Activated naive CD8-positive, alpha-beta T cell treated with anti-CD3 and anti-CD28 coated beads for 36 hours (primary cell): ENCODE results near the gene CHCHD5. TPM values are rescaled to one million over a fixed set of nuclear protein-coding genes. Genes with fewer than 3 reads are reported as not detected.
"Not testable (repeated sequence)": the region's sequence is repeated elsewhere in the genome, so short reads cannot be mapped to it uniquely, and the experiment has no call there.

ENCODE experiments used
- DNase-seq: peaks from one replicate; pipeline ENCODE4 v3.0.0; 2021
- H3K27ac Mint-ChIP-seq: one replicate; pipeline ENCODE4 v1.8.0; 2022; ENCODE audit warnings: mild to moderate bottlenecking, moderate library complexity, mixed read lengths
- H3K27me3 Mint-ChIP-seq: one replicate; pipeline ENCODE4 v1.8.0; 2022; ENCODE audit warnings: mild to moderate bottlenecking, mixed read lengths
- H3K36me3 Mint-ChIP-seq: one replicate; pipeline ENCODE4 v1.8.0; 2021; ENCODE audit warnings: mild to moderate bottlenecking, mixed read lengths
- H3K4me1 Mint-ChIP-seq: one replicate; pipeline ENCODE4 v1.8.0; 2021; ENCODE audit warnings: mixed read lengths
- H3K4me3 Mint-ChIP-seq: one replicate; pipeline ENCODE4 v1.8.0; 2022; ENCODE audit warnings: mild to moderate bottlenecking, moderate library complexity, mixed read lengths
- H3K9me3 Mint-ChIP-seq: one replicate; pipeline ENCODE4 v1.8.0; 2022; ENCODE audit warnings: mixed read lengths
- total RNA-seq, 2 experiments: library from RNA; stranded (reverse); gene quantifications; one replicate each; pipeline ENCODE4 v1.2.3, GENCODE V29; 2021

CHCHD5 gene
- total RNA-seq, 2 experiments from 2014 or later, result 34.9 to 40.5 TPM

GRCh38 chr2:112604952-112605351, 20.5 kb downstream of the CHCHD5 start:
- H3K9me3 Mint-ChIP-seq, result no peaks in the 10 kb centered on the region
- H3K4me3 Mint-ChIP-seq, result no peak overlapping the region
- H3K4me1 Mint-ChIP-seq, result peaks cover 3% of the 10 kb centered on the region
- no peaks in the 10 kb centered on the region for H3K27me3 Mint-ChIP-seq
- no peak overlapping the region for H3K27ac Mint-ChIP-seq
- H3K36me3 Mint-ChIP-seq, result no peaks in the 10 kb centered on the region
- no peak for DNase-seq

GRCh38 chr2:112605926-112606325, 21.5 kb downstream of the CHCHD5 start:
- Mint-ChIP-seq H3K27ac (no peak overlapping the region), H3K36me3 (no peaks in the 10 kb centered on the region)

GRCh38 chr2:112606547-112606946, 22.1 kb downstream of the CHCHD5 start:
- no peaks in the 10 kb centered on the region for H3K9me3 Mint-ChIP-seq
- no peaks in the 10 kb centered on the region for H3K4me1 Mint-ChIP-seq
- no peaks in the 10 kb centered on the region for H3K36me3 Mint-ChIP-seq

More at GRCh38 chr2:112605926-112606325, 21.5 kb downstream of the CHCHD5 start:
- Mint-ChIP-seq H3K27me3 (no peaks in the 10 kb centered on the region), H3K9me3 (no peaks in the 10 kb centered on the region), H3K4me1 (no peaks in the 10 kb centered on the region), H3K4me3 (no peak overlapping the region)
- DNase-seq, result no peak

GRCh38 chr2:112607680-112608438, 23.4 kb downstream of the CHCHD5 start:
- Mint-ChIP-seq H3K4me3 (no peak overlapping the region), H3K4me1 (no peaks in the 10 kb centered on the region), H3K27ac (no peak overlapping the region), H3K9me3 (no peaks in the 10 kb centered on the region), H3K36me3 (no peaks in the 10 kb centered on the region), H3K27me3 (no peaks in the 10 kb centered on the region)
- no peak for DNase-seq

More at GRCh38 chr2:112606547-112606946, 22.1 kb downstream of the CHCHD5 start:
- no peak overlapping the region for H3K27ac Mint-ChIP-seq
- no peaks in the 10 kb centered on the region for H3K27me3 Mint-ChIP-seq
- H3K4me3 Mint-ChIP-seq, result no peak overlapping the region
- no peak for DNase-seq

- H3K4me3 Mint-ChIP-seq, H3K4me1 Mint-ChIP-seq, H3K36me3 Mint-ChIP-seq, H3K9me3 Mint-ChIP-seq, H3K27me3 Mint-ChIP-seq, H3K27ac Mint-ChIP-seq, DNase-seq: not testable (repeated sequence)
Measured at GRCh38 chr2:112609320-112609719, 24.9 kb downstream of the CHCHD5 start.

GRCh38 chr2:112612283-112612682, 27.9 kb downstream of the CHCHD5 start:
- H3K4me1 Mint-ChIP-seq, H3K27ac Mint-ChIP-seq, H3K27me3 Mint-ChIP-seq, H3K9me3 Mint-ChIP-seq, DNase-seq, H3K4me3 Mint-ChIP-seq, H3K36me3 Mint-ChIP-seq: not testable (repeated sequence)

- H3K27me3 Mint-ChIP-seq, result no peaks in the 10 kb centered on the region
- DNase-seq, result no peak
- no peak overlapping the region for H3K4me3 Mint-ChIP-seq
- H3K36me3 Mint-ChIP-seq, result no peaks in the 10 kb centered on the region
- no peaks in the 10 kb centered on the region for H3K4me1 Mint-ChIP-seq
- H3K27ac Mint-ChIP-seq, result no peak overlapping the region
- no peaks in the 10 kb centered on the region for H3K9me3 Mint-ChIP-seq
Measured at GRCh38 chr2:112614201-112614840, 29.9 kb downstream of the CHCHD5 start.

- Mint-ChIP-seq H3K27ac (no peak overlapping the region), H3K4me1 (no peaks in the 10 kb centered on the region), H3K27me3 (no peaks in the 10 kb centered on the region), H3K4me3 (no peak overlapping the region), H3K36me3 (no peaks in the 10 kb centered on the region), H3K9me3 (no peaks in the 10 kb centered on the region)
- DNase-seq, result no peak
Measured at GRCh38 chr2:112615051-112615450, 30.6 kb downstream of the CHCHD5 start.

- DNase-seq, H3K27ac Mint-ChIP-seq, H3K4me3 Mint-ChIP-seq, H3K9me3 Mint-ChIP-seq, H3K36me3 Mint-ChIP-seq, H3K27me3 Mint-ChIP-seq, H3K4me1 Mint-ChIP-seq: not testable (repeated sequence)
Measured at GRCh38 chr2:112615798-112616197, 31.4 kb downstream of the CHCHD5 start.

GRCh38 chr2:112618383-112618782, 34.0 kb downstream of the CHCHD5 start:
- no peak for DNase-seq
- H3K27me3 Mint-ChIP-seq, result no peaks in the 10 kb centered on the region
- H3K36me3 Mint-ChIP-seq, result no peaks in the 10 kb centered on the region
- H3K4me3 Mint-ChIP-seq, result no peak overlapping the region
- no peak overlapping the region for H3K27ac Mint-ChIP-seq
- H3K4me1 Mint-ChIP-seq, result no peaks in the 10 kb centered on the region
- H3K9me3 Mint-ChIP-seq, result no peaks in the 10 kb centered on the region

- Mint-ChIP-seq H3K27ac (no peak overlapping the region), H3K27me3 (no peaks in the 10 kb centered on the region), H3K36me3 (no peaks in the 10 kb centered on the region), H3K4me3 (no peak overlapping the region), H3K9me3 (no peaks in the 10 kb centered on the region), H3K4me1 (peaks cover 17% of the 10 kb centered on the region)
- DNase-seq, result no peak
Measured at GRCh38 chr2:112621790-112622527, 37.5 kb downstream of the CHCHD5 start.

- Mint-ChIP-seq H3K27me3 (no peaks in the 10 kb centered on the region), H3K4me1 (peaks cover 21% of the 10 kb centered on the region), H3K9me3 (no peaks in the 10 kb centered on the region), H3K4me3 (no peak overlapping the region), H3K36me3 (no peaks in the 10 kb centered on the region), H3K27ac (no peak overlapping the region)
- DNase-seq, result no peak
Measured at GRCh38 chr2:112622528-112622849, 38.1 kb downstream of the CHCHD5 start.

GRCh38 chr2:112623913-112624777, 39.7 kb downstream of the CHCHD5 start:
- Mint-ChIP-seq H3K36me3 (no peaks in the 10 kb centered on the region), H3K4me1 (peaks cover 23% of the 10 kb centered on the region), H3K4me3 (no peak overlapping the region), H3K27ac (no peak overlapping the region), H3K27me3 (no peaks in the 10 kb centered on the region), H3K9me3 (no peaks in the 10 kb centered on the region)
- peak; percentile 76 for DNase-seq

- DNase-seq, result no peak
Measured at GRCh38 chr2:112625474-112626114, 41.2 kb downstream of the CHCHD5 start.

More at GRCh38 chr2:112625474-112626114, 41.2 kb downstream of the CHCHD5 start:
- Mint-ChIP-seq H3K36me3 (no peaks in the 10 kb centered on the region), H3K4me1 (peaks cover 36% of the 10 kb centered on the region), H3K4me3 (no peak overlapping the region), H3K27me3 (no peaks in the 10 kb centered on the region), H3K27ac (no peak overlapping the region), H3K9me3 (no peaks in the 10 kb centered on the region)
